HG02623 (cell line): ENCODE results near the gene VIT.
"Not testable (repeated sequence)": the region's sequence is repeated elsewhere in the genome, so short reads cannot be mapped to it uniquely, and the experiment has no call there.

ENCODE experiments used
- ATAC-seq: cut with Tn5 transposase; IDR thresholded peaks from one replicate; pipeline ENCODE4 v1.9.1; 2021; ENCODE audit warnings: moderate library complexity; ENCODE audit not compliant: unreplicated experiment

Gene VIT

GRCh38 chr2:36801088-36801487 lies 104.6 kb downstream of the VIT start:
- no peak for ATAC-seq

- ATAC-seq = no peak
These were observed 106.4 kb downstream of the VIT start for GRCh38 chr2:36802952-36803351.

GRCh38 chr2:36805635-36806224 lies 109.2 kb downstream of the VIT start:
- ATAC-seq = no peak

GRCh38 chr2:36807223-36807886 lies 110.8 kb downstream of the VIT start:
- no peak for ATAC-seq

GRCh38 chr2:36808386-36809068 lies 112.0 kb downstream of the VIT start:
- no peak for ATAC-seq

- ATAC-seq = no peak
These were observed 112.5 kb downstream of the VIT start for GRCh38 chr2:36809069-36809445.

GRCh38 chr2:36811071-36811470 lies 114.6 kb downstream of the VIT start:
- ATAC-seq = no peak

- no peak for ATAC-seq
These were observed 115.7 kb downstream of the VIT start for GRCh38 chr2:36812196-36812595.

GRCh38 chr2:36818542-36818941 lies 122.0 kb downstream of the VIT start:
- ATAC-seq = no peak

- no peak for ATAC-seq
These were observed 122.7 kb downstream of the VIT start for GRCh38 chr2:36819095-36819711.

GRCh38 chr2:36820942-36821605 lies 124.6 kb downstream of the VIT start:
- ATAC-seq = no peak

- no peak for ATAC-seq
These were observed 127.4 kb downstream of the VIT start for GRCh38 chr2:36823862-36824261.

- ATAC-seq = no peak
These were observed 127.8 kb downstream of the VIT start for GRCh38 chr2:36824273-36824672.

- ATAC-seq = not testable (repeated sequence)
These were observed 128.2 kb downstream of the VIT start for GRCh38 chr2:36824683-36825082.

GRCh38 chr2:36831185-36831584 lies 134.7 kb downstream of the VIT start:
- ATAC-seq = no peak

- ATAC-seq = no peak
These were observed 137.7 kb downstream of the VIT start for GRCh38 chr2:36834203-36834602.

GRCh38 chr2:36834731-36835524 lies 138.4 kb downstream of the VIT start:
- no peak for ATAC-seq

- ATAC-seq = no peak
These were observed 143.6 kb downstream of the VIT start for GRCh38 chr2:36839976-36840617.

- no peak for ATAC-seq
These were observed 147.3 kb downstream of the VIT start for GRCh38 chr2:36843838-36844237.

- ATAC-seq = no peak
These were observed 152.8 kb downstream of the VIT start for GRCh38 chr2:36849265-36849664.
